GM10248 (cell line): ENCODE results near the gene ACER3.

Experiments
- CTCF ChIA-PET: fragments of 300-600 bp; sonication (Branson Sonifier 250); formaldehyde crosslinking; extraction: SDS; loops from one replicate; lab custom pipeline; 2021; ENCODE audit warnings: antibody characterized with exemption; lab: Yijun Ruan, JAX
- POLR2A ChIA-PET: fragments of 350-650 bp; sonication (Branson Sonifier 250); formaldehyde crosslinking; extraction: SDS; loops from one replicate; lab custom pipeline; 2020; ENCODE audit warnings: antibody characterized with exemption; lab: Yijun Ruan, JAX
- DNase-seq: peaks from one replicate; pipeline ENCODE4 v3.0.0; 2012; ENCODE audit errors: extremely low spot score
- TF ChIP-seq, protein P1 (sequence below): IDR thresholded peaks from 2 replicates; pipeline ENCODE4 v1.5.1; 2012; ENCODE audit warnings: mild to moderate bottlenecking, low read depth; ENCODE audit errors: extremely low read depth, missing control alignments, control extremely low read depth

The ACER3 gene

DNA sequence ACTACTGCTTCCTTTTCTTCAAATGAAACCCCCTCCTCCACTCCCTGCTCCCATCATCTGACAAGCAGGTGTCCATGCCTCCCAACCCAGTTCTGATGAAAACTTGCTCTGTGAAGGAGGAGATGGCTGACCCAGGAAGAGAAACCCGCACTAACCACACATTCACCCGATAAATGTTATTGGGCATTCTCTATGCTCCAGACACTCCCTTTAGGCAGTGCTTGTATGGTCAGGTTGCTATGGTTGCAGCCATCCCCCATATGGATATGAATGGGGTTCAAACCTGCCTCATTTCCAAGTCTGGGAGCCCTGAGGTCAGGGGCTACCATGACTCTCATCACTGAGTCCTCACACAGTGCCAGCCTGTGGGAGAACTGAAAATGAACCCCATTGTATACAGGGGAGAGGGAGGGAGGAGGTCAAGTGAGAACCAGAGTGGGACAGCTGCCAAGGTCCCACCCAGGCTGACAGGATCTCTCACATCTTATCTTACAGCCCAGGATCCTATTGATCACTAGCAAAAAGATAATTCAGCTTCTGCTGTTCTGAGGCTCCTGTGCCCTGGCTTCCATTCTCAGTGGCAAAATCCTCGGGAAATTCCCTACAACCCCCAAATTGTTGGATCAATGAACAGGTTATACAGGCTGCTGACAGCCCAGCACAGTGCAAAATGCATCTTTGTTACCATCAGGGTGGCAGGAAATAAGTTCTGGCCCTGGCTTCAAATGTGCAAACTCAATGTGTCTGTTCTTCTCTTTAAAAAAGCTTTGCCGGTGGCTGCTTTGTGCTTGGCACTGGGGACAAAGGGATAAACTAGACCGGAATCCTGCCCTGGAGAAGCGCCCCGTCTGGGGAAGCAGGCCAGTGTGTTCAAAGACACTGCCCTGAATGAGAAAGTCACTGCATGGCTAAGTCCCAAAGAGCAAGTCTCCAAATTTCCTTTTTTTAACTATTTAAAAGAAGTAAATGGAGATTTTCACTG, 22.7 kb upstream of the ACER3 start:
- POLR2A ChIA-PET = no interaction called here
- no peak for DNase-seq
- CTCF ChIA-PET = interaction anchor here (0.7 kb wide), 1 partner anchor 39 kb away, joined by 3 read pairs; no protein-coding TSS in a partner anchor

DNA sequence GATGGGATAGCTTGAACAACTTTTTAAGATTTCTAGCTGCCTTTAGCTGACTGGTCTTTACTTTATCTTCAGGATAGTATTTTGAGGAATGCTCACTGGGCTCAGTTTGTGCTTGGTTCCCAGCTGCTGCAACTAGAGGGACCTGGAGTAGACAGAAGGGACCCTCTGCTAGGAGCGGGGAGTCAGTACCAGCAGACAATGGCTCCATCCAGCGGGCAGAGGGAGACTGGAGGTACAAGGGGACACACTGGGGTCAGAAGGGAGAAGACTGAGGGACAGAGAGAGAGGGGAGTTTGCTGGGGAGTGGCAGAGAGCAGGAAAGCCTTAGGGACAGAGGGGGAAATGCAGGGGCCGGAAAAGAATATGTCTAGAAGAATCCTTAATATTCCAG, 22.0 kb upstream of the ACER3 start:
- TF ChIP-seq, protein P1, sequence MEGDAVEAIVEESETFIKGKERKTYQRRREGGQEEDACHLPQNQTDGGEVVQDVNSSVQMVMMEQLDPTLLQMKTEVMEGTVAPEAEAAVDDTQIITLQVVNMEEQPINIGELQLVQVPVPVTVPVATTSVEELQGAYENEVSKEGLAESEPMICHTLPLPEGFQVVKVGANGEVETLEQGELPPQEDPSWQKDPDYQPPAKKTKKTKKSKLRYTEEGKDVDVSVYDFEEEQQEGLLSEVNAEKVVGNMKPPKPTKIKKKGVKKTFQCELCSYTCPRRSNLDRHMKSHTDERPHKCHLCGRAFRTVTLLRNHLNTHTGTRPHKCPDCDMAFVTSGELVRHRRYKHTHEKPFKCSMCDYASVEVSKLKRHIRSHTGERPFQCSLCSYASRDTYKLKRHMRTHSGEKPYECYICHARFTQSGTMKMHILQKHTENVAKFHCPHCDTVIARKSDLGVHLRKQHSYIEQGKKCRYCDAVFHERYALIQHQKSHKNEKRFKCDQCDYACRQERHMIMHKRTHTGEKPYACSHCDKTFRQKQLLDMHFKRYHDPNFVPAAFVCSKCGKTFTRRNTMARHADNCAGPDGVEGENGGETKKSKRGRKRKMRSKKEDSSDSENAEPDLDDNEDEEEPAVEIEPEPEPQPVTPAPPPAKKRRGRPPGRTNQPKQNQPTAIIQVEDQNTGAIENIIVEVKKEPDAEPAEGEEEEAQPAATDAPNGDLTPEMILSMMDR = no peak
- CTCF ChIA-PET = interaction anchor here (0.7 kb wide), 1 partner anchor 40 kb away, joined by 3 read pairs; no protein-coding TSS in a partner anchor
- POLR2A ChIA-PET = no interaction called here
- DNase-seq = no peak

More for the DNA sequence above, 22.7 kb upstream of the ACER3 start:
- TF ChIP-seq, protein P1 = no peak

DNA sequence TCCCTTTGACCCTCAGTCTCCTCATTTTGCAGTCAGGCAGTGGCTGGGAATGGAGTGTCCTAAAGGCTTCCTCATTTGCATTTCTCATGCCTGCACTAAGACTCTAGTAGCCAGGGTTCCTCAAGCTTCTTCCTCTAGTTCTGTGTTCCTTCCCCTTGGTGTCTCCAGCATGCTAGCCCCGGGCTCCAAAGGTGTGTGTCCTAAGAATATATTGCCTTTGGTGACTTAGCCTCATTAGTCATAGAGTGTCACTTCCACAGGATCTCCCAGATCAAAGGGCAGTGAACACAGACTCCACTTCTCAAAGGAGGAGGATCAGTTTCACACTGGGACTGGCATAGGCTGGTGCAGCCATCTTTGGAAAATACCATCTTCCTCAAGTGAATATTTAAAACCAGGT, 21.4 kb upstream of the ACER3 start:
- CTCF ChIA-PET = no interaction called here
- TF ChIP-seq, protein P1 = no peak
- DNase-seq = no peak
- POLR2A ChIA-PET = no interaction called here

DNA sequence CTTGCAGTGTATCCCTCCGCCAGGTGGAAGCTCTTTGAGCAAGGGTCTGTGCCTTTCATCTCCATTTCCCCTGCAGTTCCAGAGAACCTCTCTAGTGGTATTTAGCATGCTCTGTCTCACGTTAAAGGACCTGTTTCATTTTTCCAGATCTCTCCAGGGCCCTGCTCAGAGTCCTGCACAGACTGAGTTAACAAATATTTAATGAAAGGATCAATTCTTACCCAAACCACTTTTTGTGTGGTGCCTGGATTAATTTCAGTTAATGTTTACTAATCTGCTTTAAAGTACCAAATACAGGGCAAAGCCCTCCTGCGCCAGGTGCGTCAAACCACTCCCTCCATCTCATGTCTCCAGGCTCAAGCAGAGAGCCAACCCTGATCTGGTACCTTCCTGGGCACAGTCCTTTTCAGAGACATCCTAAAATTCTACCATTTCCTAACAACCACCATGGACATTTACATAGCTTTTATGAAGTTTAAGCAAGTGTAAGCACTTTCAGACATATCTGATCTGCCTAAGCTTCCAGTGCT, 18.7 kb upstream of the ACER3 start:
- ChIA-PET POLR2A (no interaction called here), CTCF (interaction anchor here (1.3 kb wide), 2 partner anchors 11 to 42 kb away, joined by 3 read pairs; no protein-coding TSS in a partner anchor)
- no peak for DNase-seq
- TF ChIP-seq, protein P1 = no peak

DNA sequence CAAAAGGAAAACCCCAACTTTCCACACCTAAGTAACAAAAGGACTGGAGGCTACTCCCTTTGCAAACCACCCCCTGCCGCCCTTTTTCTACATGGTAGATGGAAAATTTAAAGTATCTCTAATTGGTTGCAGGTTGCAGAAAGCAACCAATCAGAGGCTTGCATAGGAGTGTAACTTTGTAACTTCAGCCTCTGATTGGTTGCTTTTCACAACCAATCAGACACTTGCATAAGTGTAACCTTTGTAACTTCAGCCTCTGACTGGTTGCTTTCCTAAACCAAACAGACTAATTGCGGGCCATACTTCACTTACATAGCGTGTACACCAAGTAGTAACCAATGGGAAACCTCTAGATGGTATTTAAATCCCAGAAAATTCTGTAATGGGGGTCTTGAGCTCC, 16.8 kb upstream of the ACER3 start:
- TF ChIP-seq, protein P1 = no peak
- ChIA-PET CTCF (interaction anchor here (1.5 kb wide), 1 partner anchor 76 kb away, joined by 4 read pairs; no protein-coding TSS in a partner anchor), POLR2A (no interaction called here)
- DNase-seq = no peak

DNA sequence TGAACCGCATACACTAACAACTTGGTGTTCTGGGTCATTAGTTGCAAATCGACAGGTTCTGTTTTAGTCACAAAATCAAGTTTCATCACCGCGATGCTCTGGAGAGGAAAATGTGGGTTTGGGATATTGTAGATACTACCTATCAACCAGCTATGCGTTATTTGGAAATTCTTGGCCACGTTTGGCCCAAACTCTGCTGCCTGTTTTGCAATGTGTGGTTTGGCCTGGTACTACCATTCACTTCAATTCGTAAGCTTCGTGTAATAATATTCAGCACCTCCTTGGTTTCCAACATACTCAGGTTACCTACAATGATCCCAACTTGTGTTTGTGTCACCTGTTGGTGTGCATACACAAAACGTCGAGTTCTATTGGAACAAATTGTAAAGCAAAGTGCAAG, 16.2 kb upstream of the ACER3 start:
- CTCF ChIA-PET = interaction anchor here (1.5 kb wide), 1 partner anchor 75 kb away, joined by 4 read pairs; no protein-coding TSS in a partner anchor

More for the DNA sequence above, 16.2 kb upstream of the ACER3 start:
- TF ChIP-seq, protein P1 = no peak
- POLR2A ChIA-PET = no interaction called here
- DNase-seq = no peak
